ENCODE data around the gene CPNE7. TPM values are rescaled to one million over a fixed set of nuclear protein-coding genes. Genes with fewer than 3 reads are reported as not detected.

CPNE7 gene
- total RNA-seq, 1 experiment from 2014 or later: 40.4 TPM

GRCh38 chr16:89619840-89620239 lies 44.3 kb downstream of the CPNE7 start:
- Histone ChIP-seq H3K27me3 (replicated peaks; ENCODE audit: control insufficient read depth, insufficient read depth, low read length) (no peaks in the 10 kb centered on the region), H3K4me1 (peaks cover 24% of the 10 kb centered on the region), H3K36me3 (ENCODE audit: control insufficient read depth, insufficient read depth, low read length) (no peaks in the 10 kb centered on the region), H3K9me3 (no peaks in the 10 kb centered on the region), H3K4me3 (ENCODE audit: low read depth, low read length) (no peak overlapping the region)
- Mint-ChIP-seq H3K4me3 (ENCODE audit: unreplicated experiment) (no peak overlapping the region), H3K9me3 (ENCODE audit: unreplicated experiment) (no peaks in the 10 kb centered on the region), H3K27me3 (ENCODE audit: insufficient read depth, unreplicated experiment) (no peaks in the 10 kb centered on the region), H3K36me3 (ENCODE audit: insufficient read depth, unreplicated experiment) (peaks cover 10% of the 10 kb centered on the region), H3K27ac (ENCODE audit: unreplicated experiment) (no peak overlapping the region), H3K4me1 (ENCODE audit: low read depth, unreplicated experiment) (peaks cover 23% of the 10 kb centered on the region)
- BruUV-seq (replicated peaks): no TSS peak
- intact Hi-C loops (cut with micrococcal nuclease; ENCODE audit: unreplicated experiment): loop anchor here (2.0 kb wide), 1 partner anchor 19 kb away; no protein-coding TSS in a partner anchor
- ChIA-PET POLR2A (no interaction called here), CTCF (no interaction called here)
- no peak for DNase-seq
- no peak for TF ChIP-seq CTCF (IDR thresholded peaks at IDR 0.05; ENCODE audit: insufficient read depth in 1 of 2, low read depth in 1 of 2, low read length in 1 of 2, severe bottlenecking in 1 of 2, unreplicated experiment in 1 of 2)

GRCh38 chr16:89620406-89620841 lies 44.9 kb downstream of the CPNE7 start:
- Mint-ChIP-seq H3K36me3 (ENCODE audit: insufficient read depth, unreplicated experiment) (peaks cover 10% of the 10 kb centered on the region), H3K27ac (ENCODE audit: unreplicated experiment) (no peak overlapping the region), H3K9me3 (ENCODE audit: unreplicated experiment) (no peaks in the 10 kb centered on the region), H3K4me1 (ENCODE audit: low read depth, unreplicated experiment) (peaks cover 29% of the 10 kb centered on the region), H3K4me3 (ENCODE audit: unreplicated experiment) (no peak overlapping the region), H3K27me3 (ENCODE audit: insufficient read depth, unreplicated experiment) (no peaks in the 10 kb centered on the region)
- no peaks in the 10 kb centered on the region for H3K36me3 ChIP-seq (ENCODE audit: control insufficient read depth, insufficient read depth, low read length)
- CTCF ChIA-PET: no interaction called here
- intact Hi-C loops (cut with micrococcal nuclease; ENCODE audit: unreplicated experiment): no loop called here
- no TSS peak for BruUV-seq (replicated peaks)
- POLR2A ChIA-PET: no interaction called here
- H3K27me3 ChIP-seq (replicated peaks; ENCODE audit: control insufficient read depth, insufficient read depth, low read length): no peaks in the 10 kb centered on the region
- peaks cover 30% of the 10 kb centered on the region for H3K4me1 ChIP-seq
- H3K9me3 ChIP-seq: no peaks in the 10 kb centered on the region
- DNase-seq: no peak
- no peak for TF ChIP-seq CTCF (IDR thresholded peaks at IDR 0.05; ENCODE audit: insufficient read depth in 1 of 2, low read depth in 1 of 2, low read length in 1 of 2, severe bottlenecking in 1 of 2, unreplicated experiment in 1 of 2)
- H3K4me3 ChIP-seq (ENCODE audit: low read depth, low read length): no peak overlapping the region

- H3K9me3 Mint-ChIP-seq (ENCODE audit: unreplicated experiment): no peaks in the 10 kb centered on the region
- ChIA-PET POLR2A (interaction anchor here (0.6 kb wide), 1 partner anchor 9 kb away, joined by 3 read pairs; no protein-coding TSS in a partner anchor), CTCF (no interaction called here)
- BruUV-seq (replicated peaks): no TSS peak
- peaks cover 31% of the 10 kb centered on the region for H3K4me1 Mint-ChIP-seq (ENCODE audit: low read depth, unreplicated experiment)
- intact Hi-C loops (cut with micrococcal nuclease; ENCODE audit: unreplicated experiment): no loop called here
- H3K27me3 ChIP-seq (replicated peaks; ENCODE audit: control insufficient read depth, insufficient read depth, low read length): no peaks in the 10 kb centered on the region
- H3K4me1 ChIP-seq: peaks cover 38% of the 10 kb centered on the region
- no peaks in the 10 kb centered on the region for H3K27me3 Mint-ChIP-seq (ENCODE audit: insufficient read depth, unreplicated experiment)
- H3K36me3 Mint-ChIP-seq (ENCODE audit: insufficient read depth, unreplicated experiment): peaks cover 10% of the 10 kb centered on the region
- H3K36me3 ChIP-seq (ENCODE audit: control insufficient read depth, insufficient read depth, low read length): no peaks in the 10 kb centered on the region
- H3K9me3 ChIP-seq: no peaks in the 10 kb centered on the region
- H3K27ac Mint-ChIP-seq (ENCODE audit: unreplicated experiment): no peak overlapping the region
- TF ChIP-seq CTCF (IDR thresholded peaks at IDR 0.05; ENCODE audit: insufficient read depth in 1 of 2, low read depth in 1 of 2, low read length in 1 of 2, severe bottlenecking in 1 of 2, unreplicated experiment in 1 of 2): no peak
- H3K4me3 Mint-ChIP-seq (ENCODE audit: unreplicated experiment): no peak overlapping the region
- no peak overlapping the region for H3K4me3 ChIP-seq (ENCODE audit: low read depth, low read length)
- no peak for DNase-seq
Observed at GRCh38 chr16:89621136-89621697, 45.7 kb downstream of the CPNE7 start.

All from Caco-2 (cell line).